ENCODE measurements around the gene COL3A1. TPM values are rescaled to one million over a fixed set of nuclear protein-coding genes. Genes with fewer than 3 reads are reported as not detected.

The COL3A1 gene
- total and polyA plus RNA-seq, 4 donors = 45.3 to 2,500 (median 369) TPM

DNA sequence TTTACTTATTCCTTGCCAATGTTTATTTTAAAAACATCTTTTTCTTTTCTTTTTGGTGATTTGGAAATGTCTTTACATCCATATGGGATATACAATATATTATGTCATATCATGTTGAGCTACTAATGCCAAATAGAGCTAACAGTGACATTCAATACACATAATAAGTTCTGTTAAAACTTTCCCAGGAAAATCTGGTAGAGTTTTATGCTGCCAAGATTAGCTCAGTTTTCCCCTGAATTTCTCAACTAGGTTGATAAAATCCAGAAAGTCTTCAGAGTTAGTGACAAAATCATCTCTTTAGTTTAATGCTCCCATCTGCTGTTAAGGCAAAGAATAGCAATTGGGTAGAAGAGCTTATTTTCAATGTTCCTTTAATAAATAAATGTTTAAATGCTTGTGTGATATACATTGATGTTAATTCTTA is 9.9 kb downstream of the COL3A1 start:
- H3K9ac ChIP-seq (ENCODE audit: insufficient read depth in 1 of 2, low read length in 2 of 2) = no peak overlapping the region
- peaks cover 0 to 42% (median 0%) of the 10 kb centered on the region in 5 donors for H3K4me1 ChIP-seq (ENCODE audit: control insufficient read depth in 5 of 5, insufficient read depth in 5 of 5, low read length in 5 of 5)
- no peak overlapping the region for H3K27ac ChIP-seq (ENCODE audit: low read depth in 1 of 2, low read length in 1 of 2)
- H3K36me3 ChIP-seq (ENCODE audit: control insufficient read depth in 4 of 4, insufficient read depth in 4 of 4, low read length in 4 of 4) = peaks cover 0 to 41% (median 19%) of the 10 kb centered on the region in 4 donors
- no peak for ATAC-seq (ENCODE audit: insufficient read depth, low FRiP score)
- peak in 2 of 3 donors; percentile 82 to 89 for DNase-seq
- no peak overlapping the region for H3K4me3 ChIP-seq
- no peaks in the 10 kb centered on the region for H3K27me3 ChIP-seq (ENCODE audit: control insufficient read depth in 3 of 3, insufficient read depth in 3 of 3, low read length in 2 of 3)
- H3K9me3 ChIP-seq (ENCODE audit: control insufficient read depth in 4 of 4, insufficient read depth in 3 of 4, low read length in 3 of 4) = no peaks in the 10 kb centered on the region
- TF ChIP-seq, protein P1, sequence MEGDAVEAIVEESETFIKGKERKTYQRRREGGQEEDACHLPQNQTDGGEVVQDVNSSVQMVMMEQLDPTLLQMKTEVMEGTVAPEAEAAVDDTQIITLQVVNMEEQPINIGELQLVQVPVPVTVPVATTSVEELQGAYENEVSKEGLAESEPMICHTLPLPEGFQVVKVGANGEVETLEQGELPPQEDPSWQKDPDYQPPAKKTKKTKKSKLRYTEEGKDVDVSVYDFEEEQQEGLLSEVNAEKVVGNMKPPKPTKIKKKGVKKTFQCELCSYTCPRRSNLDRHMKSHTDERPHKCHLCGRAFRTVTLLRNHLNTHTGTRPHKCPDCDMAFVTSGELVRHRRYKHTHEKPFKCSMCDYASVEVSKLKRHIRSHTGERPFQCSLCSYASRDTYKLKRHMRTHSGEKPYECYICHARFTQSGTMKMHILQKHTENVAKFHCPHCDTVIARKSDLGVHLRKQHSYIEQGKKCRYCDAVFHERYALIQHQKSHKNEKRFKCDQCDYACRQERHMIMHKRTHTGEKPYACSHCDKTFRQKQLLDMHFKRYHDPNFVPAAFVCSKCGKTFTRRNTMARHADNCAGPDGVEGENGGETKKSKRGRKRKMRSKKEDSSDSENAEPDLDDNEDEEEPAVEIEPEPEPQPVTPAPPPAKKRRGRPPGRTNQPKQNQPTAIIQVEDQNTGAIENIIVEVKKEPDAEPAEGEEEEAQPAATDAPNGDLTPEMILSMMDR (IDR thresholded peaks at IDR 0.05; ENCODE audit: control extremely low read depth, extremely low read depth) = no peak

DNA sequence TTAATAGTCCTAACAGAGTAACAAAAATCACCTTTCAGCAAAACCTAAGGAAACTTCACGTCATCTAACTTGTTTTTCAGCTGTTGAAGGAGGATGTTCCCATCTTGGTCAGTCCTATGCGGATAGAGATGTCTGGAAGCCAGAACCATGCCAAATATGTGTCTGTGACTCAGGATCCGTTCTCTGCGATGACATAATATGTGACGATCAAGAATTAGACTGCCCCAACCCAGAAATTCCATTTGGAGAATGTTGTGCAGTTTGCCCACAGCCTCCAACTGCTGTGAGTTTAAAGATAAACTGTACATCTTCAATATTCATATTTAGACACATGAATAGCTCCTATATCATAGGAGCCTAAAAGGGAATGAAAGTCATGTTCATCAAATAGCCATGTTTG is 10.5 kb downstream of the COL3A1 start:
- WGBS, 2 donors = 76 to 89% methylated on average over 5 of the region's 5 CpGs
- ATAC-seq (ENCODE audit: insufficient read depth, low FRiP score) (no peak), DNase-seq (peak in 1 of 3 donors; percentile 29)
- Histone ChIP-seq H3K27ac (ENCODE audit: low read depth in 1 of 2, low read length in 1 of 2) (no peak overlapping the region), H3K27me3 (ENCODE audit: control insufficient read depth in 3 of 3, insufficient read depth in 3 of 3, low read length in 2 of 3) (no peaks in the 10 kb centered on the region), H3K4me3 (no peak overlapping the region), H3K4me1 (ENCODE audit: control insufficient read depth in 5 of 5, insufficient read depth in 5 of 5, low read length in 5 of 5) (peaks cover 0 to 36% (median 0%) of the 10 kb centered on the region in 5 donors), H3K36me3 (ENCODE audit: control insufficient read depth in 4 of 4, insufficient read depth in 4 of 4, low read length in 4 of 4) (peaks cover 0 to 45% (median 19%) of the 10 kb centered on the region in 4 donors), H3K9me3 (ENCODE audit: control insufficient read depth in 4 of 4, insufficient read depth in 3 of 4, low read length in 3 of 4) (no peaks in the 10 kb centered on the region), H3K9ac (ENCODE audit: insufficient read depth in 1 of 2, low read length in 2 of 2) (no peak overlapping the region)
- TF ChIP-seq, protein P1 (IDR thresholded peaks at IDR 0.05; ENCODE audit: control extremely low read depth, extremely low read depth) = no peak

GRCh38 chr2:188986839-188987238 is 12.7 kb downstream of the COL3A1 start:
- H3K4me3 ChIP-seq = no peak overlapping the region
- H3K9ac ChIP-seq (ENCODE audit: insufficient read depth in 1 of 2, low read length in 2 of 2) = no peak overlapping the region
- no peak for DNase-seq
- no peaks in the 10 kb centered on the region for H3K27me3 ChIP-seq (ENCODE audit: control insufficient read depth in 3 of 3, insufficient read depth in 3 of 3, low read length in 2 of 3)
- ATAC-seq (ENCODE audit: insufficient read depth, low FRiP score) = no peak
- H3K27ac ChIP-seq (ENCODE audit: low read depth in 1 of 2, low read length in 1 of 2) = no peak overlapping the region
- peaks cover 0 to 60% (median 24%) of the 10 kb centered on the region in 4 donors for H3K36me3 ChIP-seq (ENCODE audit: control insufficient read depth in 4 of 4, insufficient read depth in 4 of 4, low read length in 4 of 4)
- TF ChIP-seq, protein P1 (IDR thresholded peaks at IDR 0.05; ENCODE audit: control extremely low read depth, extremely low read depth) = no peak
- no peaks in the 10 kb centered on the region for H3K9me3 ChIP-seq (ENCODE audit: control insufficient read depth in 4 of 4, insufficient read depth in 3 of 4, low read length in 3 of 4)
- peaks cover 0 to 23% (median 0%) of the 10 kb centered on the region in 5 donors for H3K4me1 ChIP-seq (ENCODE audit: control insufficient read depth in 5 of 5, insufficient read depth in 5 of 5, low read length in 5 of 5)
- WGBS, 2 donors = 68 to 84% methylated on average over 4 of the region's 4 CpGs

DNA sequence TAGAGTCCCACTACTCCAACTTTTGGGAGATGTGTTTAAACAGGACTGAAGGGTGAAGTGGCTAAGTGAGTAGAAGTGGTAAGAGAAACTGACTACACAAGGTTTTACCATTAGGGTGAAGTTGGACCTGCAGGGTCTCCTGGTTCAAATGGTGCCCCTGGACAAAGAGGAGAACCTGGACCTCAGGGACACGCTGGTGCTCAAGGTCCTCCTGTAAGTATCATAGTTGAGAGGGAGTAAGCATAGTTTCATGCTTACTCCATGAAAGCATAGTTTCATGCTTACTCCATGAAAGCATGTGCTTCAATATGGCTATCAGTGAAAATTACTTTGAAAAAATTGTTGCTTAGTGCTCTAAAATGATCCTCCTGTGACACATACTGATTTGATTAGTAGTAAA is 19.1 kb downstream of the COL3A1 start:
- WGBS, 2 donors = 79 to 84% methylated on average over 1 of the region's 1 CpG
- no peak overlapping the region for H3K4me3 ChIP-seq
- no peak overlapping the region for H3K27ac ChIP-seq (ENCODE audit: low read depth in 1 of 2, low read length in 1 of 2)
- H3K27me3 ChIP-seq (ENCODE audit: control insufficient read depth in 3 of 3, insufficient read depth in 3 of 3, low read length in 2 of 3) = no peaks in the 10 kb centered on the region
- no peaks in the 10 kb centered on the region for H3K9me3 ChIP-seq (ENCODE audit: control insufficient read depth in 4 of 4, insufficient read depth in 3 of 4, low read length in 3 of 4)
- ATAC-seq (ENCODE audit: insufficient read depth, low FRiP score) (no peak), DNase-seq (no peak)
- TF ChIP-seq, protein P1 (IDR thresholded peaks at IDR 0.05; ENCODE audit: control extremely low read depth, extremely low read depth) = no peak
- peaks cover 0 to 82% (median 22%) of the 10 kb centered on the region in 4 donors for H3K36me3 ChIP-seq (ENCODE audit: control insufficient read depth in 4 of 4, insufficient read depth in 4 of 4, low read length in 4 of 4)
- H3K9ac ChIP-seq (ENCODE audit: insufficient read depth in 1 of 2, low read length in 2 of 2) = no peak overlapping the region
- H3K4me1 ChIP-seq (ENCODE audit: control insufficient read depth in 5 of 5, insufficient read depth in 5 of 5, low read length in 5 of 5) = no peaks in the 10 kb centered on the region

Measured in lung (tissue), 12 donors.